Loucy (cell line): ENCODE data around the gene TTC13.

ENCODE experiments used
- H2AFZ ChIP-seq: fragments of 200-600 bp; sonication (generic); 2 replicates; pipeline ENCODE4 v1.6.0; 2016; ENCODE audit warnings: antibody characterized with exemption, mild to moderate bottlenecking, low read length, moderate library complexity
- H3F3A ChIP-seq: fragments of 200-600 bp; 2 replicates; pipeline ENCODE4 v1.6.0; 2016; ENCODE audit warnings: antibody characterized with exemption, low read depth, mild to moderate bottlenecking
- H3K27me3 ChIP-seq: fragments of 200-600 bp; sonication (generic); 2 replicates; pipeline ENCODE4 v1.6.1; 2014; ENCODE audit warnings: low read length, mild to moderate bottlenecking; ENCODE audit not compliant: insufficient read depth, poor library complexity, severe bottlenecking
- H3K36me3 ChIP-seq: fragments of 200-600 bp; sonication (generic); 2 replicates; pipeline ENCODE4 v1.6.1; 2016; ENCODE audit warnings: low read length; ENCODE audit not compliant: insufficient read depth
- H3K4me1 ChIP-seq: fragments of 200-600 bp; sonication (generic); 2 replicates; pipeline ENCODE4 v1.5.1; 2014; ENCODE audit warnings: low read length, mild to moderate bottlenecking; ENCODE audit not compliant: insufficient read depth, poor library complexity, severe bottlenecking
- H3K4me2 ChIP-seq: fragments of 200-600 bp; sonication (generic); 2 replicates; pipeline ENCODE4 v1.6.0; 2014; ENCODE audit warnings: antibody characterized with exemption, low read length, low read depth, mild to moderate bottlenecking; ENCODE audit not compliant: poor library complexity, severe bottlenecking
- H3K4me3 ChIP-seq: fragments of 200-600 bp; sonication (generic); 2 replicates; pipeline ENCODE4 v1.5.1; 2014; ENCODE audit warnings: low read length, mild to moderate bottlenecking, mixed read lengths; ENCODE audit not compliant: poor library complexity, severe bottlenecking
- H3K79me2 ChIP-seq: fragments of 200-600 bp; sonication (generic); 2 replicates; pipeline ENCODE4 v1.6.1; 2014; ENCODE audit warnings: low read length; ENCODE audit not compliant: insufficient read depth
- H3K9ac ChIP-seq: fragments of 200-600 bp; sonication (generic); 2 replicates; pipeline ENCODE4 v1.6.0; 2014; ENCODE audit warnings: mild to moderate bottlenecking, low read depth, low read length, moderate library complexity; ENCODE audit not compliant: poor library complexity, severe bottlenecking
- H3K9me2 ChIP-seq: fragments of 200-600 bp; sonication (generic); replicated peaks from 2 replicates; pipeline ENCODE4 v1.6.1; 2016; ENCODE audit warnings: low read depth, low read length, mixed read lengths
- H3K9me3 ChIP-seq: fragments of 200-600 bp; sonication (generic); 2 replicates; pipeline ENCODE4 v1.6.1; 2014; ENCODE audit warnings: mild to moderate bottlenecking, antibody characterized with exemption, low read length, low read depth; ENCODE audit not compliant: insufficient read depth
- H4K20me1 ChIP-seq: fragments of 200-600 bp; sonication (generic); 2 replicates; pipeline ENCODE4 v1.6.0; 2014; ENCODE audit warnings: antibody characterized with exemption, low read length, mild to moderate bottlenecking; ENCODE audit not compliant: insufficient read depth, poor library complexity, severe bottlenecking
- EZH2phosphoT487 ChIP-seq: fragments of 200-600 bp; IDR thresholded peaks from 2 replicates; pipeline ENCODE4 v1.6.1; 2018; ENCODE audit warnings: antibody characterized with exemption, mild to moderate bottlenecking, moderate library complexity, borderline replicate concordance
- TF ChIP-seq, protein P1 (sequence below): fragments of 200-600 bp; sonication (generic); conservative IDR thresholded peaks from 2 replicates; pipeline ENCODE4 v1.5.1; 2014; ENCODE audit warnings: mild to moderate bottlenecking, antibody characterized with exemption, low read length

Gene TTC13

GRCh38 chr1:231016966-231017365 lies 38.3 kb upstream of the TTC13 start:
- no peak overlapping the region for H3K4me2 ChIP-seq
- no peaks in the 10 kb centered on the region for H3K9me2 ChIP-seq
- H3F3A ChIP-seq, result no peaks in the 10 kb centered on the region
- H3K36me3 ChIP-seq, result no peaks in the 10 kb centered on the region
- no peaks in the 10 kb centered on the region for H3K79me2 ChIP-seq
- no peak overlapping the region for H2AFZ ChIP-seq
- no peak for TF ChIP-seq EZH2phosphoT487
- TF ChIP-seq, protein P1, sequence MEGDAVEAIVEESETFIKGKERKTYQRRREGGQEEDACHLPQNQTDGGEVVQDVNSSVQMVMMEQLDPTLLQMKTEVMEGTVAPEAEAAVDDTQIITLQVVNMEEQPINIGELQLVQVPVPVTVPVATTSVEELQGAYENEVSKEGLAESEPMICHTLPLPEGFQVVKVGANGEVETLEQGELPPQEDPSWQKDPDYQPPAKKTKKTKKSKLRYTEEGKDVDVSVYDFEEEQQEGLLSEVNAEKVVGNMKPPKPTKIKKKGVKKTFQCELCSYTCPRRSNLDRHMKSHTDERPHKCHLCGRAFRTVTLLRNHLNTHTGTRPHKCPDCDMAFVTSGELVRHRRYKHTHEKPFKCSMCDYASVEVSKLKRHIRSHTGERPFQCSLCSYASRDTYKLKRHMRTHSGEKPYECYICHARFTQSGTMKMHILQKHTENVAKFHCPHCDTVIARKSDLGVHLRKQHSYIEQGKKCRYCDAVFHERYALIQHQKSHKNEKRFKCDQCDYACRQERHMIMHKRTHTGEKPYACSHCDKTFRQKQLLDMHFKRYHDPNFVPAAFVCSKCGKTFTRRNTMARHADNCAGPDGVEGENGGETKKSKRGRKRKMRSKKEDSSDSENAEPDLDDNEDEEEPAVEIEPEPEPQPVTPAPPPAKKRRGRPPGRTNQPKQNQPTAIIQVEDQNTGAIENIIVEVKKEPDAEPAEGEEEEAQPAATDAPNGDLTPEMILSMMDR, result no peak
- no peaks in the 10 kb centered on the region for H3K9me3 ChIP-seq
- no peaks in the 10 kb centered on the region for H3K27me3 ChIP-seq
- no peaks in the 10 kb centered on the region for H4K20me1 ChIP-seq
- peaks cover 7% of the 10 kb centered on the region for H3K4me1 ChIP-seq
- no peak overlapping the region for H3K4me3 ChIP-seq
- no peak overlapping the region for H3K9ac ChIP-seq

- TF ChIP-seq, protein P1, result no peak
- TF ChIP-seq EZH2phosphoT487, result no peak
- no peaks in the 10 kb centered on the region for H3K36me3 ChIP-seq
- no peak overlapping the region for H2AFZ ChIP-seq
- no peaks in the 10 kb centered on the region for H3K79me2 ChIP-seq
- H3K9me2 ChIP-seq, result no peaks in the 10 kb centered on the region
- no peak overlapping the region for H3K4me2 ChIP-seq
- no peak overlapping the region for H3K4me3 ChIP-seq
- no peaks in the 10 kb centered on the region for H4K20me1 ChIP-seq
- H3K9me3 ChIP-seq, result no peaks in the 10 kb centered on the region
- no peak overlapping the region for H3K9ac ChIP-seq
- no peaks in the 10 kb centered on the region for H3K27me3 ChIP-seq
- H3F3A ChIP-seq, result no peaks in the 10 kb centered on the region
- H3K4me1 ChIP-seq, result peaks cover 7% of the 10 kb centered on the region
Observed at GRCh38 chr1:231016234-231016633, 37.6 kb upstream of the TTC13 start.

DNA sequence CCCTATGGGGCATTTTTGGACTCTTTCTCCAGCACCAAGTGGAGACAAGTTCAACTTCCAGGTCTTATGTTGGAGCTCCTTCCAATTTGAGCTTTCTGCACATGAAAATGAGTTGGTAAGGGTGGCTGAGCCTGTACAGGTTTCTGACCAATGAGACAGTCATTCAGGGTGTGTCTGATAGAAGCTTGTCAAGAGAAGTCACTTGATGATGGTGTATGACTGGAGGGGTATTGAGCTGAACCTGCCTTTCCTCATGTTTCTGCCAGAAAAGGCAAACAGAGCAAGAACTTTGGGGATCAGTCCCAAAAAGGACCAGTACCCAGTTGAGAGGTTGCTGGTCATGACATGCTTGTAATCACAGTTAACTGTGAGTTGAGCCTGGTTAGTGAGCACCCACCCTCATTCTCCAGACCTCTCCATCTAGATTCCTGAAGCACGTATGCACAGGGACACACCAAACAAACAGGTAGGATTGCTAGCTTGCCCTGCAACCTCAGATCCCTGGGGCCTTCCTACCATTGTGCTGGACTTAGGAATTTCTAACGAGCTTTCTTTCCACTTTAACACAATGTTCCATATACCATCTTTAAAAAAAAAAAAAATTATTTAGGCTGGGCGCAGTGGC lies 34.8 kb upstream of the TTC13 start:
- Histone ChIP-seq H3K4me2 (no peak overlapping the region), H3K4me3 (no peak overlapping the region), H3K9ac (no peak overlapping the region), H4K20me1 (no peaks in the 10 kb centered on the region), H3K79me2 (no peaks in the 10 kb centered on the region), H2AFZ (no peak overlapping the region), H3F3A (no peaks in the 10 kb centered on the region), H3K9me2 (no peaks in the 10 kb centered on the region), H3K36me3 (no peaks in the 10 kb centered on the region), H3K9me3 (no peaks in the 10 kb centered on the region), H3K27me3 (no peaks in the 10 kb centered on the region), H3K4me1 (no peaks in the 10 kb centered on the region)
- TF ChIP-seq, protein P1, result no peak
- no peak for TF ChIP-seq EZH2phosphoT487
